ENCODE results near the gene SYNGR3.
"Not testable (repeated sequence)": the region's sequence is repeated elsewhere in the genome, so short reads cannot be mapped to it uniquely, and the experiment has no call there.

SYNGR3 gene

DNA sequence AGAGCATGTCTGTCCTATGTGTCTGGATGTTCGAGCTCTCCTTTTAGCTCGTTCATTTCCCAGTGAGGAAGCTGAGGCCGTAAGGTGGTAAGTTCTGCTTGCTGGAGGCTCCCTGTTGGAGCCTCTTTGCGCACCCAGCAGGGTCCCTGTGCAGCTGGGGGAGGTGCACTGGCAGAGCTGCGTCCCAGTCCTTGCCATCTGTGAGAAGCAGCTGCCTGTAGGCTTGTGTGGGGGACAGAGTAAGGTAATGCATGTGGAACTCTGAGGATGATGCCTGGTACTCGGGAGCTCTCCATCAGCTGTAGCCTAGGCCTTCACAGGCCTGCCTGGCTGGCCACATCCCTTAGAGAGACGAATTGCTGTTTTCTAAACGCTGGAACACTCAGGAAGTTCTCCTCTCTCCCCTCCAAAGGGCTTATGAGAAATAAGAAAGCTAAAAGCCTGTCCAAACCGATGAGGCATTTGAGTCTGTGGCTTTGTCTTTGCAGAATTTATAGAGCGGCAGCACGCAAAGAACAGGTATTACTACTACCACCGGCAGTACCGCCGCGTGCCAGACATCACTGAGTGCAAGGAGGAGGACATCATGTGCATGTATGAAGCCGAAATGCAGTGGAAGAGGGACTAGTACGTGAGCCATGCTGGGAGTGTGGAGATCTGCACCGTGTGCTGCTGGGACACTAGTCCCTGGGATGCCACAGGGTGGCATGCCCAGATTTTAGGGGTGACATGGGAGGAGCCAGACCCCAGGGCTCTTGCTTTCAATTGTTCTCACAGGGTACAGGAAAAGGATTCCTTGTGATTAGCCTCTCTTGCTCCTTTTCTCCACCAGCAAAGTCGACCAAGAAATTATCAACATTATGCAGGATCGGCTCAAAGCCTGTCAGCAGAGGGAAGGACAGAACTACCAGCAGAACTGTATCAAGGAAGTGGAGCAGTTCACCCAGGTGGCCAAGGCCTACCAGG, 28.8 kb upstream of the SYNGR3 start:
- no peak for DNase-seq

GRCh38 chr16:1961651-1962067, 28.1 kb upstream of the SYNGR3 start:
- DNase-seq = no peak

DNA sequence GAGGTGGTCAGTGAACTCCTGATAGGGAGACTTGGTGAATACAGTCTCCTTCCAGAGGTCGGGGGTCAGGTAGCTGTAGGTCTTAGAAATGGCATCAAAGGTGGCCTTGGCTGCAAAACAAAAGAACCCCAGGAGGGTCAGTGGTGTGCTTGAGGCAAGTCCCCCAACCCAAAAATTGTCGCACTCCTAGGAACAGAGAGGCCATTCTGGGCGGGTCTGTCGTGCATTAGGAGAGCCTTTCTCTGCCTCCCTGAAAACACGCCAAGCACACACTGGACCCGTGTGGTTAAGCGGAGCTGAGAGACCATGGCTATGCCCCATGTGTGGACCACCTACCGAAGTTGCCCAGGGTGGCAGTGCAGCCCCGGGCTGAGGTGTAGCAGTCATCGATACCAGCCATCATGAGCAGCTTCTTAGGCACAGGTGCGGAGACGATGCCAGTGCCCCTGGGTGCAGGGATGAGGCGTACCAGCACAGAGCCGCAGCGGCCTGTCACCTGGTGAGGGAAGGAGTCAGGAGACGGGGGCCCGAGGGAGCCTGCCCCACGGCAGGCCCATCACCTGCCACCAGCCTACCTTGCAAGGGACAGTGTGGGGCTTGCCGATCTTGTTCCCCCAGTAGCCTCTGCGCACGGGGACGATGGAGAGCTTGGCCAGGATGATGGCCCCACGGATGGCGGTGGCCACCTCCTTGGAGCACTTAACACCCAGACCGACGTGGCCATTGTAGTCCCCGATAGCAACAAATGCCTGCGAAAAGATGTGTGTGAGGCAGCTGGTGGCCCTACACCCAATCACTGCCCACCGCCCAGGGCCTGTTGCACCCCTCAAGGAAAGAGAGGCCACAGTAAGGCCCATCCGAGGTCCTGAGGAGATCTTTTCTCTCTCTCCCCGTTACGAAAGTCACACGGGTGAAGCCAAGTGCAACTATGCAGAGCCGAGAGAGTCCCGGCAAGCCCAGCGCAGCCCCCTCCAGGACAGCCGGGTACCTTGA, 27.3 kb upstream of the SYNGR3 start:
- not testable (repeated sequence) for DNase-seq

- peak; percentile 37 for DNase-seq
Measured at GRCh38 chr16:1963806-1964505, 25.8 kb upstream of the SYNGR3 start.

DNA sequence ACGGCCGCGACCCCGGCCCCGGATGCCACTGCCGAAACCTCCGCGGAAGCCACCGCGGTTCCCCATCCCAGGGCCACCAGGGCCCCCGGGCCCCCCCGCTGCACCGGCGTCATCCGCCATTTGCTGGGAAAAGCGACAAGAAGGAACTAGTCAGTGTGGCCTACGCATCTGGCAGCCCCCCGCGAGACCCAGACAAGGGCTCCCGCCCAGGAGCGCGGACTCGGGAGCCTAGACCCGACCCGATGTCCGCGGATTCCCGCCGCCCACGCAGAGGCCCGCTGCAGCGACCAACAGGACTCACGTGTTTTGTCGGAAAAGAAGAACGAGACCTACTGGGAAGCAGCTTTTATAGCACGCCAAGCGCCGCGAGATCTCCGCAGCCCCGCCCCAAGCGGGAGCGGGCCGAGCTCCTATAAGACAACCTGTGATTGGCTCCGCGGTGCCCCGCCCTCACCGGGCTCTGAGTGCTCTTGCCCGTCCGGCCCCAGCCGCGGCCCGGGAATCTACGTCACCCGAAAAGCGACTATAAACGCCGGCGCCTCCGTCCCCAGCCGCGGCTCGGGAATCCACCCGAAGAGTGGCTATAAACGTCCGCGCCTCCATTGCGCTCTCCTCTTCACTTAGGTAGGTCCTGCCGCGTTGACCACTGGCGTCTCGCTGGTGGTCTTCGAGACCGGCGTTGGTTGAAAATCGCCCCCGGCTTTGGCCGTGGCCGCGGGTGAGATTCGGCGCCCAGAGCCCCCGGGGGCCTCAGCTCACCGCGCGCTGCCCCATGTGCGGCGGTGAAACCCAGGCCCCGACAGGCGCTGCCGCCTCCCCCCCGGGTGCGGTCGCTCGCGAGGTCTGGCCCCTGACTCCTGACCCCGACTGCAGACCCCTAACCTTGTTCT, 25.0 kb upstream of the SYNGR3 start, which contains the start of gene RPS2:
Gene RPS2 (minus strand): TSS at position 321 of the 890 bp plus-strand sequence. CDS start 201 bp downstream, at position 120.
- DNase-seq = peak; percentile 99

DNA sequence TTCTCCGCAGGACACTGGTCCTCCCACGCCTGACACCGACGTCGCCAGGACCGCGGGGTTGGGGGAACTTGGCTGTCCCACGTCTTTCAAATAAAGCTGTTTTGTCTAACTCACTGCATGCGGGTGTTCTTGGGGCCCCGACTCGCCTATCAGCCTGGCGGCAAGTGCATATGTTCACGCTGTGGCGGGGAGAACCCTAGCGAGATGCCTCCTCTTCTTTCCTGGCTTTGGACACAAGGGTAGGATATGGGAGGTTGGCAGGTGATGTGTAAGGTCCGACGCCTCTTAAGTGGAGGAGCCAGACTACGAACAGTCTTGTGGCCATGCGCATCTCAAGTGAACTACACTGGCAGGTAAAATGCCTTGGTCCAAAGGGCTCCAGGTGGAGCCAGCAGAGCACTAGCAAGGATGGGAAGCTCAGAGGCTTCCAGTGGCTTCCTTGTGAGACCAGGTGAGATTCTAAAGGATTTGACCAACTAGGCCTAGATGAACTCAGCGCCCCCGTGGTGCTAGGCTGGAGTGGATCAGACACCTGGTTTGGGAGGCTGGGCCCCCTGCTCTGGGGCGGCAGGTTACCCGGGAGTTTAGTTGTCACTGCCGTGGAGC, 24.3 kb upstream of the SYNGR3 start:
- no peak for DNase-seq

- no peak for DNase-seq
Measured at GRCh38 chr16:1966460-1966859, 23.3 kb upstream of the SYNGR3 start, which contains the start of gene RNF151. Gene RNF151, plus strand, starts transcription at chr16:1966856. Its CDS starts 26 bp downstream, at chr16:1966882.

- DNase-seq = no peak
Measured at GRCh38 chr16:1968146-1968953, 21.4 kb upstream of the SYNGR3 start.

DNA sequence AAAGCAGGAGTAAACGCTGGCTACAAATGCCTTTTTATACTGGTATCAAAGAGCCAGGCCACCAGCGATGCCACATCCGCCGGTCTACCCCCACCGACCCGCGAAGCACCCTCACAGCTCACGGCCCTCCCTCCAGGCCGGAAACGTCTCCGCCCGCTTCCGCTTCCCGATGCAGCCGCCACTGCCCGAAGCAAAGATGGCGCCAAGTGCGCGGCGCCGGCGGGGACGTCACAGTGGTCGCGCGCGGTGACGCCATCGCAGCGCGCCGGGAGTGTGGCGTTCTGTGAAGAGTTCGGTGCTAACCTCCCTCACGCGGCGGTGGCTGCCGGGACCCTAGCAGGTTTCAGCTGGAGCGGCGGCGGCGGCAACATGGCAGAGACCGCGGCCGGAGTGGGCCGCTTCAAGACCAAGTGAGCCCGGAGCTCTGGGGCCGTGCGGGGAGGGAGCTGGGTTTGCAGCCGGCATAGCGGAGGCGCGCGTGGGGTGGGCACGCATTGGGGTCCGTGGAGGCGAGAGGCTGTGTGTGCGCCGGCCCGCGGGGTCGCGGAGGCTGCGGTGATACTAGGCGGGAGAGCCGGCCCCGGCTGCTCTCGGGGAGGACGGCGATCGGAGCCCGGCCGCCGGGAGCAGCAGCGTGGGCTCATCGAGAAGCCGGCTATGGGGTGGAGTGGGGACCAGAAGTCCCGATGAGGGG, 17.8 kb upstream of the SYNGR3 start, which contains the start of gene TBL3:
Gene TBL3 (plus strand): TSS at position 258 of the 694 bp plus-strand sequence. CDS start 112 bp downstream, at position 370.
- peak; percentile 95 for DNase-seq

DNA sequence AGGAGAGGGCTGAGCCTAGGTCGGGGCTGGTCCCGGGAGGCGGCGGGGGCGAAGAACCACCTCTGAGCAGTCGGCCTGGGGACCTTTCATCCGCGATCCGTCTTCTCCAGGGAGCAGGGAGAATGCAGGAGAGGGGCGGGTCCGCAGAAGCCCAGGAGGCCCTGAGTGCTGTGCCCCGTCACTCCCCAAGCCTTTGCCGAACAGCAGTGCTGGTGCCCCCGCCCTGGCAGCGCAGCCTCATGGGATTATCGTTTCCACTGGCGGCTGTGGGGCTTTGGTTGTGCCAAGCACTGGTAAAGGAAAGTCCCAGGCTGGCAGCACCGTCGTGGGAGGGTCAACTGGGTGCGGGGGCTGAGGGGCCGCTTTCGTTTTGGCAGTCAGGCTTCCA, 17.3 kb upstream of the SYNGR3 start:
- no peak for DNase-seq

DNA sequence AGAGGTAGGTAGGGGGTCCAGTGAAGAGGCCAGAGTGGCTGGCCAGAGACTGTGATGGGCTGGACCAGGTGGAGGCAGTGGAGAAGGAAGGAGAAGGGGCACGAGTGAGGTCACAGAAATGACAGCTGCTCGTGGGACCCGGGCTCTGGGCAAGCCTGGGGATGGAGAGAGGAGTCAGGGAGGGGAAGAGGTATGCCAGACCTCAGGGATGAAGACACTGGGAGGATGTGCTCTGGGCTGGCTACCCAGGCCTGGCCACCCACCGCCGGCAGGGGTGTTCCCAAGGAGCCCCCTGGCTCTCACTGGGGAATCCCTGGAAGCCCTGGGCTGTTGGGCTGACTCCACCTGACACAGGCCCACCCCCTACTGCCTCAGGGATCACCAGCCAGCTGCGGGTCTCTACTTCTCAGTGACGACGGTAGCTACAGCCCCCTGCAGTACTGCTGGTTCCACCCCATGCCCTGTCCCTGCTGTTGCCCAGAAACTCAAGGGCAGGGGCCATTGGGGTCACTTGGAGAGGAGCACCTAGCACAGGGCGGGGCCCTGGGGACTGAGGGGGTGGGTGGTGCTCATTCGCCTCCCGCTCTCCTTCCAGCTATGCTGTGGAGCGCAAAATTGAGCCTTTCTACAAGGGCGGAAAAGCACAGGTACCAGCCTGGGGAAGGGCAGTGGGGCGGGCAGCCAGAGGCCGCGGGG, 16.2 kb upstream of the SYNGR3 start:
- DNase-seq = no peak

GRCh38 chr16:1974157-1975070, 15.4 kb upstream of the SYNGR3 start:
- no peak for DNase-seq

DNA sequence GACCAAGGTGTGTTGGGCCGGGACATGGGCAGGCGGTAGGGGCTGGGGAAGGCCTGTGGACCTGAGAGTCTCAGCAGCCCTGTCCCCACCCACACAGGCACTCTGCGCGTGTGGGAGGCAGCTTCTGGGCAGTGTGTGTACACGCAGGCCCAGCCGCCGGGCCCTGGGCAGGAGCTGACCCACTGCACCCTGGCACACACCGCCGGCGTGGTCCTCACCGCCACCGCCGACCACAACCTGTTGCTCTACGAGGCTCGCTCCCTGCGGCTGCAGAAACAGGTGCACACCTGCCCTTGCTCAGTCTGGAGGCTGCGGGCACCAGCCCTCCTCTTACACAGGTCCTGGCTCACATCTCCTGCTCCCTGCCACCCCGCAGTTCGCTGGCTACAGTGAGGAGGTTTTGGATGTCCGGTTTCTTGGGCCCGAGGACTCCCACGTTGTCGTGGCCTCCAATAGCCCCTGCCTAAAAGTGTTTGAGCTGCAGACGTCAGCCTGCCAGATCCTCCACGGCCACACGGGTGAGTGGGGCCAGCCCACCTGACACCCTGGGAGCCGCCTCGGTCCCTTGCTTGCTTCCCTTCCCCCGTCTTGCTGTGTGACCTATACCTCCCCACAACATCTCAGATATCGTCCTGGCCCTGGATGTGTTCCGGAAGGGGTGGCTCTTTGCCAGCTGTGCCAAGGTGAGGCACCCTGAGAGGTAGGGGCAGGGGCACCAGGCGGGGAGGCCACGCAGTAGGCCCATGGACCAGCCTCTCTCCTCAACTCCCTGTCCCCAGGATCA, 14.1 kb upstream of the SYNGR3 start:
- no peak for DNase-seq

- no peak for DNase-seq
Measured at GRCh38 chr16:1976216-1976520, 13.6 kb upstream of the SYNGR3 start.

DNA sequence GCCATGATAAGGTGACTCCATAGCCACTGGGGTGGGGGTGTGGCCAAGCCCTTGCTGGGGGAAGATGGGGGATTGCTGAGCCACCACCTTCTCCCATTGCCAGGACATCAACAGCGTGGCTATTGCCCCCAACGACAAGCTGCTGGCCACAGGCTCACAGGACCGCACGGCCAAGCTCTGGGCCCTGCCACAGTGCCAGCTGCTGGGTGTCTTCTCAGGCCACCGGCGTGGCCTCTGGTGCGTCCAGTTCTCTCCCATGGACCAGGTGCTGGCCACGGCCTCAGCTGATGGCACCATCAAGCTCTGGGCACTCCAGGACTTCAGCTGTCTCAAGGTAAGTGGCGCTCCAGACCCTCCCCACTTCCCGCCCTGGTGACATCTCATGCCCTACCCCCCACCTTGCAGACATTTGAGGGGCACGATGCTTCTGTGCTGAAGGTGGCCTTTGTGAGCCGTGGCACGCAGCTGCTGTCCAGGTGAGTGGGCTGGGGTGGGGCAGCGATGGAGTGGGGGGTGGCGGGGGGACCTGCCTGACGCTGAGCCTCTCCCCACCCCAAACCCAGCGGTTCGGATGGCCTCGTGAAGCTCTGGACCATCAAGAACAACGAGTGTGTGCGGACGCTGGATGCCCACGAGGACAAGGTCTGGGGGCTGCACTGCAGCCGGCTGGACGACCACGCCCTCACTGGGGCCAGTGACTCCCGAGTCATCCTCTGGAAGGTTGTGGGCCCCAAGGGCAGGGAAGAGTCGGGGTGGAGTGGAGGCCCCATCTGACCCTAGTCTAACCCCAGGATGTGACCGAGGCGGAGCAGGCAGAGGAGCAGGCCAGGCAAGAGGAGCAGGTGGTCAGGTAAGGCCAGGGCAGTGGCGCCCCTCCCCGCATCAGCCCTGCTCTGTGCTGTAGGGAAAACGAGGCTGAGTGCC, 12.6 kb upstream of the SYNGR3 start:
- no peak for DNase-seq

- no peak for DNase-seq
Measured at GRCh38 chr16:1977875-1978268, 11.9 kb upstream of the SYNGR3 start.

All from T-helper 9 cell (primary cell).